K562 (cell line): ENCODE results near the gene UTP20.

Experiments used
- CTCF ChIP-seq, 3 experiments: IDR thresholded peaks in 2 of 3; conservative IDR thresholded peaks in 1 of 3; 2 replicates each; pipeline ENCODE4 v1.5.1; 2011 to 2012; ENCODE audit warnings: low read length in 3 of 3, mild to moderate bottlenecking in 3 of 3, control low read depth in 2 of 3, improper control_type of control experiment in 1 of 3, inconsistent platforms in 1 of 3, low read depth in 1 of 3, mixed read lengths in 1 of 3, moderate library complexity in 1 of 3; ENCODE audit not compliant: insufficient read depth in 2 of 3
- EGR1 ChIP-seq: fragments of 450-650 bp; conservative IDR thresholded peaks from 2 replicates; pipeline ENCODE4 v1.6.1; 2017; ENCODE audit warnings: mild to moderate bottlenecking
- EZH2 ChIP-seq: IDR thresholded peaks from 2 replicates; pipeline ENCODE4 v1.6.1; 2012; ENCODE audit warnings: low read depth, mild to moderate bottlenecking, inconsistent platforms, low read length, borderline replicate concordance
- MTA2 ChIP-seq: fragments of 450-650 bp; IDR thresholded peaks from 2 replicates; pipeline ENCODE4 v1.6.1; 2016; ENCODE audit warnings: low read depth
- SIN3A ChIP-seq, 2 experiments: fragments of 150-350 bp in 1 of 2; IDR thresholded peaks; 2 replicates each; pipeline ENCODE4 v1.6.1; 2011 to 2016; ENCODE audit warnings: borderline replicate concordance in 2 of 2, low read depth in 2 of 2, low read length in 2 of 2, mild to moderate bottlenecking in 2 of 2, moderate library complexity in 2 of 2; ENCODE audit not compliant: control insufficient read depth in 1 of 2
- SMAD4 ChIP-seq: fragments of 250-450 bp; sonication (Bioruptor Pico); conservative IDR thresholded peaks from 2 replicates; pipeline ENCODE4 v1.8.0; 2021; ENCODE audit warnings: inconsistent platforms, mild to moderate bottlenecking, moderate library complexity
- TF ChIP-seq, protein P1 (sequence below): sonication (generic); formaldehyde crosslinking; IDR thresholded peaks from 2 replicates; pipeline ENCODE4 v1.5.0; 2020; ENCODE audit warnings: missing genetic modification reagents

DNA sequence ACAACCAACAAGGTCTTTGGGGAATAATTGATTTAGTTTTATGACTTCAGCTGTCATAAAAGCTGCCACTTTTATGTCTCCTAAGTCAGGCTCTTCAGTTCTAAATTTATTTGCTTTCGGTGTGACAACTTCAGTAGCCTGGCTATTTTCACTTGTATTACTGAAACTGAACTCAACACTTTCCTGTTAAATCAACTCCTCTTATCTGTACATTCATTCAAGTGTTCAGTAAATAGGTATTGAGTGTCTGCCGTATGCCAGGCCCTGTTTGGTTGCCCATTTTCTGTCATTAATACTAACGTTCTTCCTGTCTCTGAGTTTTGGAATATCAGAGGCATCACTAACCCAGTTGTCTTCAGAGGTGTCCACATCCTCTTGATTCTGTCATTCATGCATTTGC, 7.5 kb downstream of the UTP20 start:
- TF ChIP-seq EZH2 (no peak), SMAD4 (CRISPR knock-in tag) (no peak), MTA2 (no peak), SIN3A (IDR thresholded peaks at IDR 0.05; ENCODE audit: borderline replicate concordance in 2 of 2, control insufficient read depth in 1 of 2, low read depth in 2 of 2, low read length in 2 of 2) (no peak), CTCF (IDR thresholded peaks at IDR 0.05 in 2 of 3, conservative IDR thresholded peaks at IDR 0.05 in 1 of 3; ENCODE audit: insufficient read depth in 2 of 3, low read depth in 1 of 3, low read length in 3 of 3) (no peak), EGR1 (no peak)
- TF ChIP-seq, protein P1, sequence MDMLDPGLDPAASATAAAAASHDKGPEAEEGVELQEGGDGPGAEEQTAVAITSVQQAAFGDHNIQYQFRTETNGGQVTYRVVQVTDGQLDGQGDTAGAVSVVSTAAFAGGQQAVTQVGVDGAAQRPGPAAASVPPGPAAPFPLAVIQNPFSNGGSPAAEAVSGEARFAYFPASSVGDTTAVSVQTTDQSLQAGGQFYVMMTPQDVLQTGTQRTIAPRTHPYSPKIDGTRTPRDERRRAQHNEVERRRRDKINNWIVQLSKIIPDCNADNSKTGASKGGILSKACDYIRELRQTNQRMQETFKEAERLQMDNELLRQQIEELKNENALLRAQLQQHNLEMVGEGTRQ = no peak
